ENCODE data around the gene LRRC28. TPM values are rescaled to one million over a fixed set of nuclear protein-coding genes. Genes with fewer than 3 reads are reported as not detected.

Gene LRRC28
- total and polyA plus RNA-seq, 2 of the 4 experiments (the other 2 are of a cell fraction), result 12.7 to 21.1 TPM

DNA sequence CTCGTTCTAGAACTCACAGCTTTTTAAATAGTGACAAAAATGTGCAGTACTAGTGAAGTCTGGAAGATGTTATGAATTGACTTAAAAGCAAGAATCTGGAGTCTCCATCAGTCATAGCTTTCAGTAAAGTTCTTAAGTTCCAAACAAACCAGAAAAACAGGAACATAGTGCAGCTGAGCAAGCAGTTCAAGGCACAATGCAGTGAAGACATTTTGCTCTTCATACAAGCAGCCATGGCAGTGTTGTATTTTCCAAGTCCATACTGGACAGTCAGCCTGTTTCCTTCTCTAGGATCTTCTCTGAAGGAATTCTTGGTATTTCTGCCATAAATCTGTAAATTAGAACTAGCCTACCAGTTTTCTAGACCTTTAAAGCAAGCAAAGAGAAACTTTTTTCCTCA lies 90.5 kb downstream of the LRRC28 start:
- Histone ChIP-seq H2BK15ac (ENCODE audit: low read depth, low read length) (peak overlapping the region; percentile 46; the same call in 2 of the 3 replicates), H2BK120ac (ENCODE audit: low read depth, low read length) (peak overlapping the region; percentile 67), H4K91ac (ENCODE audit: insufficient read depth, low read depth, low read length) (peak overlapping the region; percentile 67), H3K4me2 (ENCODE audit: low read depth, low read length) (no peak overlapping the region), H3K27me3 (ENCODE audit: control insufficient read depth, insufficient read depth, low read length) (no peaks in the 10 kb centered on the region), H3K27ac (ENCODE audit: insufficient read depth, low read length) (peak overlapping the region; percentile 34; the same call in 1 of the 2 replicates), H3K4me1 (ENCODE audit: control insufficient read depth, insufficient read depth, low read length) (peaks cover 14% of the 10 kb centered on the region), H4K20me1 (ENCODE audit: insufficient read depth, low read length) (no peaks in the 10 kb centered on the region), H2AK5ac (ENCODE audit: low read depth, low read length) (no peak overlapping the region), H3K23ac (ENCODE audit: low read depth, low read length) (peak overlapping the region; percentile 78), H3K56ac (ENCODE audit: extremely low read depth, insufficient read depth, low read length) (no peak overlapping the region), H3K9ac (ENCODE audit: low read depth, low read length) (no peak overlapping the region), H2BK20ac (ENCODE audit: low read depth, low read length) (peak overlapping the region; percentile 94), H3K4me3 (ENCODE audit: insufficient read depth, low read depth, low read length) (no peak overlapping the region), H4K8ac (ENCODE audit: low read depth in 2 of 2, low read length in 2 of 2) (peak overlapping the region; percentile 27 to 33; a peak in 3 of 4 replicates), H2BK5ac (ENCODE audit: low read depth, low read length, poor library complexity, severe bottlenecking) (peak overlapping the region; percentile 71), H3K4ac (ENCODE audit: low read depth, low read length) (peak overlapping the region; percentile 84), H2AK9ac (replicated peaks; ENCODE audit: low read depth, low read length, poor library complexity) (no peak overlapping the region), H3K9me1 (ENCODE audit: insufficient read depth, low read length) (peaks cover 12% of the 10 kb centered on the region; the same call in 1 of the 2 replicates), H3K9me3 (ENCODE audit: control insufficient read depth, insufficient read depth, low read length) (no peaks in the 10 kb centered on the region), H3K36me3 (ENCODE audit: control insufficient read depth, insufficient read depth, low read length) (no peaks in the 10 kb centered on the region), H3K18ac (ENCODE audit: low read depth, low read length) (peak overlapping the region; percentile 5), H3K79me1 (ENCODE audit: low read depth in 1 of 2, low read length in 2 of 2) (peaks cover 0 to 3% of the 10 kb centered on the region in 2 experiments; a peak in 1 of 4 replicates), H2AFZ (replicated peaks; ENCODE audit: low read length, poor library complexity) (peak overlapping the region; percentile 61), H4K5ac (ENCODE audit: low read depth, low read length) (peak overlapping the region; percentile 4), H3K14ac (replicated peaks; ENCODE audit: low read depth, low read length) (peak overlapping the region; percentile 66)
- no CpG with 5 or more reads among the region's 1 CpG for WGBS, 2 experiments (ENCODE audit: extremely low coverage in 2 of 2, insufficient read length in 1 of 2)
- dilution Hi-C loops (cut with HindIII; ENCODE audit: low sequenced_read_pairs, unreplicated experiment) (no loop called here), in situ Hi-C loops (cut with MboI; ENCODE audit: low sequenced_read_pairs) (no loop called here), intact Hi-C loops (cut with micrococcal nuclease) (no loop called here)
- DNase-seq (peak; percentile 8), ATAC-seq (ENCODE audit: low read depth) (peak; percentile 59)
- ChIA-PET POLR2A (ENCODE audit: unreplicated experiment) (no interaction called here), CTCF (interaction anchor here (1.5 kb wide), 2 partner anchors 18 to 363 kb away, joined by 3 to 6 read pairs; no protein-coding TSS in a partner anchor)
- no TSS peak for BruUV-seq (replicated peaks)
- TF ChIP-seq FOS (IDR thresholded peaks at IDR 0.05; ENCODE audit: low read depth, low read length) (no peak), CHD1 (IDR thresholded peaks at IDR 0.05; ENCODE audit: low read depth, low read length) (no peak), CEBPB (IDR thresholded peaks at IDR 0.05; ENCODE audit: low read depth, low read length) (no peak)
